ENCODE data around the gene MAML3.

DNA sequence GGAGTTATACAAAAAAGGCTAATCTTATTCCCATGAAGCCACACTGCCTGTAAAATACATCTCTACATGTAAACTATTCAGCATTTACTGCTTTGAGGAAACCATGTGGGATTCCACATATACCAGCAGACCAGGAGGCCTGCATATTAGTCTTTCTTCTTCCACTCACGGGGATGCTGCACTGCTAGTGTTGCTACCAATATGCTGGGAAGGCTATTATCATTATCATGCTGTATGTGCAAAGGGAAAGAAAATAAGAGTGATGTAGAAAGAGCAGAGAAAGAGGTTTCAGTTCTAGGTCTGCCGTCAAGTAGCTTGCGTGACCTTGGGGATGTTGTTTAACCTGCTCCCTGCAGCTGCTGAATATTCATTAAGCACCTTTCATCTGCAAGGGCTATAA lies 427.4 kb downstream of the MAML3 start:
- TF ChIP-seq, protein P1, sequence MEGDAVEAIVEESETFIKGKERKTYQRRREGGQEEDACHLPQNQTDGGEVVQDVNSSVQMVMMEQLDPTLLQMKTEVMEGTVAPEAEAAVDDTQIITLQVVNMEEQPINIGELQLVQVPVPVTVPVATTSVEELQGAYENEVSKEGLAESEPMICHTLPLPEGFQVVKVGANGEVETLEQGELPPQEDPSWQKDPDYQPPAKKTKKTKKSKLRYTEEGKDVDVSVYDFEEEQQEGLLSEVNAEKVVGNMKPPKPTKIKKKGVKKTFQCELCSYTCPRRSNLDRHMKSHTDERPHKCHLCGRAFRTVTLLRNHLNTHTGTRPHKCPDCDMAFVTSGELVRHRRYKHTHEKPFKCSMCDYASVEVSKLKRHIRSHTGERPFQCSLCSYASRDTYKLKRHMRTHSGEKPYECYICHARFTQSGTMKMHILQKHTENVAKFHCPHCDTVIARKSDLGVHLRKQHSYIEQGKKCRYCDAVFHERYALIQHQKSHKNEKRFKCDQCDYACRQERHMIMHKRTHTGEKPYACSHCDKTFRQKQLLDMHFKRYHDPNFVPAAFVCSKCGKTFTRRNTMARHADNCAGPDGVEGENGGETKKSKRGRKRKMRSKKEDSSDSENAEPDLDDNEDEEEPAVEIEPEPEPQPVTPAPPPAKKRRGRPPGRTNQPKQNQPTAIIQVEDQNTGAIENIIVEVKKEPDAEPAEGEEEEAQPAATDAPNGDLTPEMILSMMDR (optimal IDR thresholded peaks at IDR 0.05 in 1 of 3, IDR thresholded peaks at IDR 0.05 in 1 of 3, conservative IDR thresholded peaks at IDR 0.05 in 1 of 3; ENCODE audit: extremely low read depth in 1 of 3, insufficient read depth in 2 of 3, low read length in 3 of 3), result no peak
- TF ChIP-seq EZH2 (IDR thresholded peaks at IDR 0.05; ENCODE audit: low read length), result no peak
